ENCODE measurements around the gene MRPL12. TPM values are rescaled to one million over a fixed set of nuclear protein-coding genes. Genes with fewer than 3 reads are reported as not detected.
A peak's percentile ranks its signal among the peaks of the same experiment; 100 is the strongest.

The MRPL12 gene
- total and polyA plus RNA-seq, 9 of the 15 experiments (the other 6 are each of a cell fraction or from before 2014, with no cell fraction given) = 0.94 to 338 (median 100) TPM

- TF ChIP-seq TGIF2 (CRISPR knock-in tag; IDR thresholded peaks at IDR 0.05) = no peak
- TF ChIP-seq CREM (IDR thresholded peaks at IDR 0.05; ENCODE audit: low read depth) = peak; percentile 5; the same call in 1 of the 2 replicates
- no peak for TF ChIP-seq E2F8 (IDR thresholded peaks at IDR 0.05; ENCODE audit: low read depth, partially characterized antibody)
- TF ChIP-seq MXD1 (CRISPR knock-in tag; IDR thresholded peaks at IDR 0.05; ENCODE audit: borderline replicate concordance, poor library complexity, severe bottlenecking) = no peak
- TF ChIP-seq YY1 (IDR thresholded peaks at IDR 0.05; ENCODE audit: borderline replicate concordance in 1 of 3, control insufficient read depth in 1 of 3, extremely low read depth in 1 of 3, insufficient read depth in 3 of 3, insufficient read length in 1 of 3, insufficient replicate concordance in 2 of 3, low read depth in 1 of 3, low read length in 2 of 3) = peak; percentile 75 to 95 (median 85)
- TF ChIP-seq TRIM25 (IDR thresholded peaks at IDR 0.05; ENCODE audit: borderline replicate concordance) = no peak
- no peak for TF ChIP-seq MBD2 (IDR thresholded peaks at IDR 0.05; ENCODE audit: borderline replicate concordance, low read depth)
- no peak for TF ChIP-seq REST (IDR thresholded peaks at IDR 0.05; ENCODE audit: borderline replicate concordance)
- no peak for TF ChIP-seq REST (CRISPR knock-in tag; IDR thresholded peaks at IDR 0.05; ENCODE audit: low read depth)
- TF ChIP-seq ZNF124 (CRISPR knock-in tag; IDR thresholded peaks at IDR 0.05) = no peak
- TF ChIP-seq BHLHE40 (IDR thresholded peaks at IDR 0.05; ENCODE audit: low read length) = no peak
- no peak for TF ChIP-seq DDX20 (tag; IDR thresholded peaks at IDR 0.05; ENCODE audit: low read depth)
These were observed 37.7 kb upstream of the MRPL12 start (continued) for GRCh38 chr17:81665205-81666091.
